Measurements from ENCODE around the gene GLIPR2.
"Not testable (repeated sequence)": the region's sequence is repeated elsewhere in the genome, so short reads cannot be mapped to it uniquely, and the experiment has no call there.

Gene GLIPR2

GRCh38 chr9:36123515-36123914, 13.0 kb upstream of the GLIPR2 start:
- no peak for DNase-seq (ENCODE audit: low spot score)

- DNase-seq (ENCODE audit: low spot score), result no peak
Measured at GRCh38 chr9:36125062-36125855, 11.3 kb upstream of the GLIPR2 start.

- DNase-seq (ENCODE audit: low spot score), result no peak
Measured at GRCh38 chr9:36126016-36126730, 10.4 kb upstream of the GLIPR2 start.

- no peak for DNase-seq (ENCODE audit: low spot score)
Measured at GRCh38 chr9:36127652-36128244, 8.8 kb upstream of the GLIPR2 start.

DNA sequence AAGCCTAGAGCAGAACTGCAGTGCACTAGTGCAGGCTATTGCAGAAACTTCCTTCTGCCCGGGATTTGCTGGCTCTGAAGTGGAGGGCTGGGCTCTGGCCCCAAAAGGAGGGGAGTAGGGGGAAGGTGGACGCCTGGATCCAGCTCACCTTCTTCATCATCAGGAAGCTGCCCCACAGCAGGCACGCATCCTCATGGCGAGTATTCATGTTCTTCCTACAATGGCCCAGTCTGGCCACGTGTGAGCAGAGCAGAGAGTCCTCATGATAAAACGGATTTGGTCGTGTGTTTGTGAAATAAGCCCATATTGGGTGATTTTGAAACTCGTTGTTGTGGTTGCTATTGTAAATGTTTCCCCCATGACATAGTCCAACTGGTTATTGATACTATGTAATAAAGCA, 8.2 kb upstream of the GLIPR2 start:
- no peak for DNase-seq (ENCODE audit: low spot score)

- no peak for DNase-seq (ENCODE audit: low spot score)
Measured at GRCh38 chr9:36129139-36129538, 7.4 kb upstream of the GLIPR2 start.

GRCh38 chr9:36131666-36132065, 4.9 kb upstream of the GLIPR2 start:
- not testable (repeated sequence) for DNase-seq (ENCODE audit: low spot score)

- DNase-seq (ENCODE audit: low spot score), result peak; percentile 38
Measured at GRCh38 chr9:36132086-36132485, 4.4 kb upstream of the GLIPR2 start.

DNA sequence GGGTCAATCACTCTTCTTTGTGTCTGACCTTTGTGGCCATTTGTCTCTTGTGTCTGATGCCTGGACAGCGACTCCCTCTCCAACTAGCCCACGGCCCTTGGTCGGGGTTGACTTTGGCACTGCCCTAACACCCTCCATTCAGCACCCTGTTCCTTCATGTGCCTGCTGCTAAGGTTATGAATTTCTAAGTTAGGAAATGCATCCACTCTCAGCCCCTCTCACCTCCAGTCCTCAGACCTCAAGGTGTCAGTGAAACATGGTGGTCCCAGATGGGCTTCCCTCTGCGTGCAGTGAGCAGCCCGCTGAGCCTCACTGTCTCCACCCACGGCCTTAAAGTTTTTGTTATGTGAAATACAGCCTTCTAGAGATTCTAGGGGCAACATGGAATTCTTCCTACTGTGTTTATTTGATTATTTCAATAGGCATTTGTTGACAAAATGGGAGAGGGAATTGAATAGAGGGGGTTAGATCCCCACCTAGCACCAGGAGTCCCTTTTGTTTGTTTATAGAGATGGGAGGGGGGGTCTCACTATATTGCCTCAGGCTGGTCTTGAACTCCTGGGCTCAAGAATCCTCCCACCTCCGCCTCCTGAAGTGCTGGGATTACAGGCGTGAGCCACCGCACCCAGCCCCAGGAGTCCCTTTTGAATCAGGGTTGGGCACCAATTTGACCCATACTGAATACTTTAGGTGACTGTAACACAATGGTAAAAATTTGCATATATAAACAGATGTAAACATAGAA, 1.6 kb upstream of the GLIPR2 start:
- DNase-seq (ENCODE audit: low spot score), result no peak

DNA sequence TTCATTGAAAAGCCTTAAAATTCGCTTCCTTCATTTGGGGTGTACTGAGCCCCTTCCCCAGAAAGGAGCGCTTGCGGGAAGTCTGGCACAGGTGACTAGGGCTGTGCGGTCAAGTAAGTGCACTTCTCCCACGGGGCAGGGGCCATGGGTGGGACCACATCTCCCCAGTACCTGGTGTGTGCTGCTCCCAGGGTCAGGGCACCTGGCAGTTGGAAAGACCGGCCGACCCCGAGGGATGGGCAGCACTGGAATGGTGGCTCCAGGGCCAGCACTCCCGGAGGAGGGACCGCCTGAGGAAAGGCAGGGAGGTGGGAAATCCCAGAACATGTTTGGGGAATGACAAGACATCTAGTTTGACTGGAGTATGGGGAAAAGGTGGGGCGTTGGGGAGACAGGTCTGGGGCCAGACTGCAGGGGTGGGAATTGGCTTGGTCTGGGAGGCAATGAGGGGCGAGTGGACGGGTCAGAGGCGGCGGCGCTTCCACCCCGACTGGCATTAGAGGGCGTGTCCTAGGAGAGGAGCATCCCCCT, 727 bp upstream of the GLIPR2 start:
- no peak for DNase-seq (ENCODE audit: low spot score)

DNA sequence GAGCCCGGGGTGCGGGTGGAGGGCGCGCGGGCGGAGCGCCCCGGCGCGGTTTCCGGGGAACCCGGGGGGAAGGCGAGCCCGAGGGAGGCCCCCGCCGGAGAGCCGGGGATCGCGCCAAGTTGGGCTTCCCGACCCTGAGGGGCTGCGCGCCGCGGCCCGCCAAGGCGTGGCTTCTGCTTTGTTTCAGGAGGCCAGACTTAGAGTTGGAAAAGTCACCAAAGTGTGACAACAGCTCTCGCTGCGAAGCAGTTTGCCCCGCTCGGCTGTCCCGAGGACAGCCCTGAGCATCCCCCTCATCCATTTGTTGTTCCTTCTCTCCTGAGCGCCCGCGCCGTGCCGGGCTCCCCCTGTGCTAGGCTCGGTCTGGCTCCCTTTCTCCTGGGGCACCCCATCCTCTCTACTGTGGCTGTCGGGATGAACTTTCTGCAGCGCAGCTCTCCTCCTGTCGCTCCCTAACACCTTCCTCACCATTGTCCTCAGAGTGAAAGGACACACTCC, 410 bp downstream of the GLIPR2 start:
- peak; percentile 27 for DNase-seq (ENCODE audit: low spot score)

- peak; percentile 45 for DNase-seq (ENCODE audit: low spot score)
Measured at GRCh38 chr9:36137392-36138004, 965 bp downstream of the GLIPR2 start.

GRCh38 chr9:36138496-36138895, 2.0 kb downstream of the GLIPR2 start:
- no peak for DNase-seq (ENCODE audit: low spot score)

GRCh38 chr9:36138901-36139300, 2.4 kb downstream of the GLIPR2 start:
- DNase-seq (ENCODE audit: low spot score), result no peak

GRCh38 chr9:36140086-36141084, 3.9 kb downstream of the GLIPR2 start:
- DNase-seq (ENCODE audit: low spot score), result no peak

GRCh38 chr9:36141288-36141687, 4.8 kb downstream of the GLIPR2 start:
- peak; percentile 47 for DNase-seq (ENCODE audit: low spot score)

DNA sequence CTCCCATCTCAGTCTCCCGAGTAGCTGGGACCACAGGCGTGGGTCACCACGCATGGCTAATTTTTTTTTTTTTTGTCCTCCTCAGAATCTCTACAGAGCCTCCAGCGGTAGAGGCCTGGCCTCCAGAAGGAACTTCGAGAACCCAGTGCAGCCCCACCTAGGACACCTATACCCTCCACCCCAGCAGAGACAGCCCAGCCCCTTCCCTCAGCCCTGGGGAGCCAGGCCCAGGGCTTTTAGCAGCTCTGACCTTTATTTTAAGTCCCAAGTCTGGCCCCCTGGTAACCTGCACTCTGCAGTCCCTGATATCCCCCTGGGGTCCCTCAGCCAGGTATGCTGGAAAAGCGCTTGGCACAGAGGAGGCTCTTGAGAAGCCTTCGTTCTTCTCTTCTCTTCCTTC, 5.2 kb downstream of the GLIPR2 start:
- no peak for DNase-seq (ENCODE audit: low spot score)

DNA sequence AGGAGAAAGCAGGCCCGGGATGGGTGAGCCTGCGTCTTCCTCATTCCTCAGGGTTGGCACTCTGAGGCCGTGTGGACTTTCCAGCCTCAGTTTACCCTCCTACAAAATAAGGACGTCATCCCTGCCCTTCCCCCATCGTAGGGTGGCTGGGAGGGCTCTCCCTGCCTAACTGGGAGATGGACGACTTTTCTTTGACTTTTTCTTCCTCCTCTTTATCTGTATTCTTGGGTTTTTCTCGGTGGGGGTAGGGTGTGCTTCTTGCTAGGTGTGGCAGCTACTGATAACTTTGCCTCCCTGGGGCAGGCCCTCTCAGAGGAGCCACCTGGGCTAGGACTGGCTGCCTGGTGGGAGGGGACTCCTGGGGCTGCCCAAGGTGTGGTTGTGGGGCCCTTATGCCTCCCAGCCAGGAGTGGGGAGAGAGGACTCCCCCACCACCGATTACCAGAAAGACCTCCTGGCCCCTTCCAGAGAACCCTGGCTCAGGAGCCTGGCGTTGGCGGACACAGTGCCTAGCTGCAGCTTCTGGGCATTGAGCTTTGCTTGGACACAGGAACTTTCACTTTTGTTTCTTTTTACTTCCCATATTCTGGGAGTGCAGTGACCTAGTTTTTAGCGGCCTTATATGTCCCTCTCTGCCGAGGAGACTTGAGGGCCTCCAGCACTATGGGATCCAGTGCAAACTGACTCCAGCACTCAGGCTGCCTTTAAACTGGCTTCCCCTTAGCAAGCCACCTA, 6.1 kb downstream of the GLIPR2 start:
- peak; percentile 33 for DNase-seq (ENCODE audit: low spot score)

DNA sequence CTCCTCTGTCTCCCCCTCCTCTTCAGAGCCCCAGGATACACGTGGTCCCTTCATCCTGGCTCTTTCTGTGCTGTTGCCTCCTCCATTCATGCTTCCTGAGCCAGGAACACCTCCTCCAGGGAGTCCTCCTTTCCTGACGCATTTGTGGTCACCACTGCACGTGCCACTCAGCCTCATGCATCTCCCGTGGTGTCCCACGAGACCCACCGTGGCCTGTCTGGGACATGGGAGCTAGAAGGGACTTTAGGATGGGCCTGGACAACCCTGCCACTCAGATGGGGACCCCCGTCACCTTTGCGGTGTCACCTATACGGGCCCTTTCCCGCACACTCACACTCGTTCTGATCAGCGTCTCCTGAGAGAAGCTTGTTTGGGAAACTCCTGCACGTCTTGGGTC, 6.7 kb downstream of the GLIPR2 start:
- DNase-seq (ENCODE audit: low spot score), result no peak

All from hepatic stellate cell (primary cell).